Endothelial cell of umbilical vein (primary cell): ENCODE measurements around the gene C14orf119. TPM values are rescaled to one million over a fixed set of nuclear protein-coding genes. Genes with fewer than 3 reads are reported as not detected.

Experiments used
- BruUV-seq: library from RNA; stranded (reverse); fragments of 400-500 nt; replicated peaks from 2 replicates; lab custom pipeline; 2021; lab: Mats Ljungman, UMichigan
- CTCF ChIA-PET: fragments of 300-600, 350-600 bp; sonication (Branson Sonifier 250); formaldehyde crosslinking; loops from one replicate; lab custom pipeline; 2021; ENCODE audit warnings: antibody characterized with exemption, inconsistent platforms; lab: Charles Lee
- POLR2A ChIA-PET: fragments of 300-600, 350-600 bp; sonication (Branson Sonifier 250); formaldehyde crosslinking; loops from one replicate; lab custom pipeline; 2021; ENCODE audit warnings: antibody characterized with exemption, inconsistent platforms; lab: Charles Lee
- DNase-seq: peaks from one replicate; pipeline ENCODE4 v3.0.0-alpha.2; 2011; ENCODE audit warnings: low read depth, low spot score
- FAIRE-seq: peaks from 2 replicates; lab custom pipeline; 2011; peaks lifted over from hg19 to GRCh38; lab: Jason Lieb, UNC
- H2AFZ ChIP-seq: 2 replicates; pipeline ENCODE4 v1.6.0; 2012; ENCODE audit warnings: low read depth, low read length, control low read depth, inconsistent platforms
- H3K27ac ChIP-seq: 2 replicates; pipeline ENCODE4 v1.5.1; 2011; ENCODE audit warnings: low read depth, mild to moderate bottlenecking, control low read depth, low read length, moderate library complexity; ENCODE audit not compliant: insufficient read depth
- H3K27me3 ChIP-seq, 2 experiments: 2 replicates each; pipeline versions ENCODE4 v1.6.0 to v1.6.1; 2011; ENCODE audit warnings: low read length in 2 of 2, mixed read lengths in 1 of 2; ENCODE audit not compliant: control insufficient read depth in 2 of 2, insufficient read depth in 2 of 2
- H3K36me3 ChIP-seq, 2 experiments: 2 replicates in 1 of 2; 3 replicates in 1 of 2; pipeline ENCODE4 v1.5.1; 2011; ENCODE audit warnings: low read length in 2 of 2, mild to moderate bottlenecking in 1 of 2, moderate library complexity in 1 of 2; ENCODE audit not compliant: control insufficient read depth in 2 of 2, insufficient read depth in 2 of 2; ENCODE audit errors: extremely low read depth in 1 of 2
- H3K4me1 ChIP-seq: 3 replicates; pipeline ENCODE4 v1.5.1; 2011; ENCODE audit warnings: mild to moderate bottlenecking, low read length; ENCODE audit not compliant: control insufficient read depth, insufficient read depth; ENCODE audit errors: extremely low read depth
- H3K4me2 ChIP-seq: 2 replicates; pipeline ENCODE4 v1.6.1; 2011; ENCODE audit warnings: low read length, control low read depth, mixed read lengths; ENCODE audit not compliant: insufficient read depth
- H3K4me3 ChIP-seq, 3 experiments: fragments of 200-600 bp in 1 of 3; sonication (generic), shearing (Covaris generic) in 1 of 3; replicated peaks in 1 of 3; 2 replicates each; pipeline ENCODE4 v1.5.1; 2011 to 2016; ENCODE audit warnings: control low read depth in 3 of 3, low read length in 3 of 3, mild to moderate bottlenecking in 2 of 3, inconsistent platforms in 1 of 3, low read depth in 1 of 3, moderate library complexity in 1 of 3; ENCODE audit not compliant: insufficient read depth in 1 of 3
- H3K79me2 ChIP-seq: 2 replicates; pipeline ENCODE4 v1.6.0; 2012; ENCODE audit warnings: low read length, inconsistent platforms; ENCODE audit not compliant: control insufficient read depth, insufficient read depth
- H3K9ac ChIP-seq: replicated peaks from 2 replicates; pipeline ENCODE3; 2011; ENCODE audit warnings: low read length, control low read depth; ENCODE audit not compliant: insufficient read depth; ENCODE audit errors: extremely low read depth
- H3K9me1 ChIP-seq: replicated peaks from 3 replicates; pipeline ENCODE4 v1.6.0; 2011; ENCODE audit warnings: mild to moderate bottlenecking, low read length; ENCODE audit not compliant: control insufficient read depth, insufficient read depth; ENCODE audit errors: extremely low read depth
- H3K9me3 ChIP-seq: replicated peaks from 2 replicates; pipeline ENCODE4 v1.5.1; 2012; ENCODE audit warnings: low read length, inconsistent platforms; ENCODE audit not compliant: control insufficient read depth, insufficient read depth
- H4K20me1 ChIP-seq: replicated peaks from 2 replicates; pipeline ENCODE3; 2011; ENCODE audit warnings: mild to moderate bottlenecking, low read length; ENCODE audit not compliant: control insufficient read depth, insufficient read depth; ENCODE audit errors: extremely low read depth
- GATA2 ChIP-seq: IDR thresholded peaks from 2 replicates; pipeline ENCODE4 v1.7.0; 2011; ENCODE audit warnings: low read depth, mild to moderate bottlenecking, moderate library complexity, mixed read lengths, low read length; ENCODE audit not compliant: insufficient read length, insufficient read depth
- JUN ChIP-seq: IDR thresholded peaks from 2 replicates; pipeline ENCODE4 v1.6.1; 2011; ENCODE audit warnings: borderline replicate concordance, low read depth; ENCODE audit not compliant: insufficient read length, insufficient read depth
- MYC ChIP-seq: IDR thresholded peaks from one replicate; pipeline ENCODE4 v1.6.1; 2011; ENCODE audit warnings: mild to moderate bottlenecking, low read depth, low read length
- POLR2A ChIP-seq: IDR thresholded peaks from 2 replicates; pipeline ENCODE4 v1.6.1; 2012; ENCODE audit warnings: low read depth, mild to moderate bottlenecking, control low read depth, low read length
- POLR2AphosphoS5 ChIP-seq: IDR thresholded peaks from 2 replicates; pipeline ENCODE4 v1.6.1; 2012; ENCODE audit warnings: low read depth, mild to moderate bottlenecking, control low read depth, low read length, moderate library complexity; ENCODE audit not compliant: insufficient read depth
- dilution Hi-C: fragments of 300-500 bp; cut with MboI; formaldehyde crosslinking; loops from one replicate; pipeline ENCODE4 v1.15.0; 2019; ENCODE audit warnings: low sequenced_read_pairs; ENCODE audit not compliant: extremely low pct_ligation_motif_present
- intact Hi-C: fragments of 100-400 bp; cut with micrococcal nuclease; formaldehyde crosslinking; loops from one replicate; pipeline ENCODE4 v1.10.0; 2022
- polyA plus RNA-seq, 4 experiments: library from polyadenylated mRNA; depleted of rRNA in 3 of 4; stranded (reverse) in 3 of 4; unstranded in 1 of 4; fragments of >200 nt; gene quantifications; 2 replicates each; pipeline versions ENCODE4 v1.2.1 to v1.2.3, GENCODE V29; 2011 to 2012; ENCODE audit warnings: missing spikeins in 1 of 4
- total RNA-seq: library from RNA; stranded (reverse); gene quantifications from 2 replicates; pipeline ENCODE4 v1.2.3, GENCODE V29; 2021
- TF ChIP-seq, protein P1 (sequence below): IDR thresholded peaks from 2 replicates; pipeline ENCODE4 v1.6.1; 2011; ENCODE audit not compliant: insufficient read depth, insufficient read length
- TF ChIP-seq, protein P2 (sequence below), 2 donors: IDR thresholded peaks; 1 replicate in 1 of 2; 2 replicates in 1 of 2; pipeline ENCODE4 v1.5.1; 2011; ENCODE audit warnings: low read length in 2 of 2, mild to moderate bottlenecking in 2 of 2, moderate library complexity in 2 of 2, control low read depth in 1 of 2, inconsistent platforms in 1 of 2, low read depth in 1 of 2; ENCODE audit not compliant: insufficient read depth in 1 of 2; ENCODE audit errors: extremely low read depth in 1 of 2

Gene C14orf119
- total and polyA plus RNA-seq, 2 donors (not counting 3 experiments of a cell fraction or from before 2014, with no cell fraction given) = 58.3 to 60.5 TPM

DNA sequence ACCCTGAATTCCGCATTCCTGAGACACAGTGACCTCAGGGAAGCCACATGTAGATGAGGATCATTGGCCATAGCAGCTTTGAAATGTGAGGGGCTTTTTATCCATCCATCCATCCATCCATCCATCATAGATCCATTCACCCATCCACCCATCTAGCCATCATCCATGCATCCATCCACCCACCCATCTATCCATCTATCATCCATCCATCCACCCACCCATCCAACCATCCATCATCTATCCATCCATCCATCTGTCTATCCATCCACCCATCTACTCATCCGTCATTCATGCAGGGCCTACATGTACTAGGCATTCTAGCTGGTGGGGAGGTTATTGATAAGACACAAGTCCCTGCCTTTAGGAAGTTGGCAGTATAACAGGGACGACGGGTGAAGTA lies 51.7 kb downstream of the C14orf119 start:
- no peak overlapping the region for H2AFZ ChIP-seq
- H3K9me1 ChIP-seq = no peaks in the 10 kb centered on the region
- ChIA-PET POLR2A (no interaction called here), CTCF (no interaction called here)
- intact Hi-C loops (no loop called here), dilution Hi-C loops (no loop called here)
- BruUV-seq = no TSS peak
- no peak for FAIRE-seq
- no peaks in the 10 kb centered on the region for H3K4me1 ChIP-seq
- H3K9me3 ChIP-seq = no peaks in the 10 kb centered on the region
- no peak overlapping the region for H3K4me2 ChIP-seq
- H3K36me3 ChIP-seq = no peaks in the 10 kb centered on the region
- no peak overlapping the region for H3K9ac ChIP-seq
- H3K27ac ChIP-seq = no peak overlapping the region
- TF ChIP-seq JUN = no peak
- TF ChIP-seq GATA2 = no peak
- no peak for TF ChIP-seq MYC
- no peak for TF ChIP-seq POLR2A
- H3K79me2 ChIP-seq = no peaks in the 10 kb centered on the region
- H3K27me3 ChIP-seq = no peaks in the 10 kb centered on the region
- H3K4me3 ChIP-seq = no peak overlapping the region
- no peaks in the 10 kb centered on the region for H4K20me1 ChIP-seq
- no peak for DNase-seq

DNA sequence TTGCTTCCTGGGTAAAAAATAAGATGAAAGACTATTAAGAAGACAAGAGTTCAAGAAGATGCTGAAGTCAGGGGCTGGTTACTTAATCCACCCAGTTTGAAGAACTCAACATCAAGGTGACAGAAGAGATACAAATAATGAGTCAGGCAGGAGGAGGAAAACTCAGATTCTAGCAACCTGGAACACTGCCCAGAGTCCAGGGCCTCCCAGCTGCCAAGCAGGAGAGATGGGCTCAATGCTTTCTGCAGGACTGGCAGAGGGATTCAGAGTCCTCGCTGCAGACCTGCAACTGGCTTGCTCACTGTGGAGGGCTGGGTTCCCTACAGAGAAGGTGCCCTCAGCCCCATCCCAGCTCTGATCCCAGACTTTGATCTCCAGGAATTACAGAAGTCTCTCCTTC lies 52.4 kb downstream of the C14orf119 start:
- H3K9me1 ChIP-seq = no peaks in the 10 kb centered on the region
- intact Hi-C loops = no loop called here
- FAIRE-seq (no peak), DNase-seq (peak; percentile 39)
- no peaks in the 10 kb centered on the region for H3K36me3 ChIP-seq
- H2AFZ ChIP-seq = no peak overlapping the region
- H3K4me2 ChIP-seq = no peak overlapping the region
- no peaks in the 10 kb centered on the region for H3K4me1 ChIP-seq
- POLR2A ChIA-PET = no interaction called here
- no peak overlapping the region for H3K9ac ChIP-seq
- no peak overlapping the region for H3K27ac ChIP-seq
- no peaks in the 10 kb centered on the region for H3K27me3 ChIP-seq
- BruUV-seq = no TSS peak
- no peaks in the 10 kb centered on the region for H3K9me3 ChIP-seq
- no peak overlapping the region for H3K4me3 ChIP-seq
- TF ChIP-seq, protein P1, sequence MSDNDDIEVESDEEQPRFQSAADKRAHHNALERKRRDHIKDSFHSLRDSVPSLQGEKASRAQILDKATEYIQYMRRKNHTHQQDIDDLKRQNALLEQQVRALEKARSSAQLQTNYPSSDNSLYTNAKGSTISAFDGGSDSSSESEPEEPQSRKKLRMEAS = no peak
- TF ChIP-seq POLR2AphosphoS5 = no peak
- TF ChIP-seq, protein P2, sequence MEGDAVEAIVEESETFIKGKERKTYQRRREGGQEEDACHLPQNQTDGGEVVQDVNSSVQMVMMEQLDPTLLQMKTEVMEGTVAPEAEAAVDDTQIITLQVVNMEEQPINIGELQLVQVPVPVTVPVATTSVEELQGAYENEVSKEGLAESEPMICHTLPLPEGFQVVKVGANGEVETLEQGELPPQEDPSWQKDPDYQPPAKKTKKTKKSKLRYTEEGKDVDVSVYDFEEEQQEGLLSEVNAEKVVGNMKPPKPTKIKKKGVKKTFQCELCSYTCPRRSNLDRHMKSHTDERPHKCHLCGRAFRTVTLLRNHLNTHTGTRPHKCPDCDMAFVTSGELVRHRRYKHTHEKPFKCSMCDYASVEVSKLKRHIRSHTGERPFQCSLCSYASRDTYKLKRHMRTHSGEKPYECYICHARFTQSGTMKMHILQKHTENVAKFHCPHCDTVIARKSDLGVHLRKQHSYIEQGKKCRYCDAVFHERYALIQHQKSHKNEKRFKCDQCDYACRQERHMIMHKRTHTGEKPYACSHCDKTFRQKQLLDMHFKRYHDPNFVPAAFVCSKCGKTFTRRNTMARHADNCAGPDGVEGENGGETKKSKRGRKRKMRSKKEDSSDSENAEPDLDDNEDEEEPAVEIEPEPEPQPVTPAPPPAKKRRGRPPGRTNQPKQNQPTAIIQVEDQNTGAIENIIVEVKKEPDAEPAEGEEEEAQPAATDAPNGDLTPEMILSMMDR (IDR thresholded peaks at IDR 0.05; ENCODE audit: extremely low read depth in 1 of 2, insufficient read depth in 1 of 2, low read depth in 1 of 2, low read length in 2 of 2) = no peak
- no peaks in the 10 kb centered on the region for H3K79me2 ChIP-seq
- CTCF ChIA-PET = interaction anchor here (1.9 kb wide), 1 partner anchor 27 kb away, joined by 12 read pairs; no protein-coding TSS in a partner anchor
- dilution Hi-C loops = no loop called here
- no peaks in the 10 kb centered on the region for H4K20me1 ChIP-seq
